ENCODE results near the gene MUC21.
"Not testable (repeated sequence)": the region's sequence is repeated elsewhere in the genome, so short reads cannot be mapped to it uniquely, and the experiment has no call there.

Gene MUC21

GRCh38 chr6:30966154-30966553 is 17.4 kb upstream of the MUC21 start:
- Histone ChIP-seq H4K91ac (ENCODE audit: low read depth, low read length) (no peak overlapping the region), H2BK12ac (ENCODE audit: low read length) (no peak overlapping the region), H3K23ac (ENCODE audit: low read length) (no peak overlapping the region), H3K9me3 (ENCODE audit: insufficient read depth, low read depth, low read length) (peaks cover 5% of the 10 kb centered on the region), H3K4ac (ENCODE audit: low read depth, low read length) (no peak overlapping the region), H4K8ac (ENCODE audit: low read depth, low read length) (no peak overlapping the region), H3K79me1 (ENCODE audit: low read length) (no peaks in the 10 kb centered on the region), H3K4me1 (ENCODE audit: control insufficient read depth in 1 of 2, insufficient read depth in 2 of 2, low read length in 2 of 2) (no peaks in the 10 kb centered on the region), H3K36me3 (ENCODE audit: control insufficient read depth in 1 of 2, insufficient read depth in 2 of 2, low read length in 2 of 2) (no peaks in the 10 kb centered on the region), H3K27ac (ENCODE audit: low read depth, low read length) (no peak overlapping the region), H3K27me3 (ENCODE audit: insufficient read depth, low read length) (no peaks in the 10 kb centered on the region), H3K4me2 (ENCODE audit: low read length) (no peak overlapping the region), H2AK5ac (ENCODE audit: low read length) (no peak overlapping the region), H2BK5ac (ENCODE audit: low read depth, low read length, poor library complexity) (no peak overlapping the region), H3K18ac (ENCODE audit: low read length) (no peak overlapping the region), H2AFZ (ENCODE audit: insufficient read depth, low read length, poor library complexity) (no peak overlapping the region), H3K9ac (ENCODE audit: low read length) (no peak overlapping the region), H3K4me3 (ENCODE audit: low read depth, low read length) (no peak overlapping the region), H3K14ac (ENCODE audit: low read length) (no peak overlapping the region), H2BK120ac (ENCODE audit: insufficient read depth, low read length, poor library complexity) (no peak overlapping the region), H3K79me2 (ENCODE audit: control insufficient read depth, insufficient read depth, low read length, poor library complexity) (no peaks in the 10 kb centered on the region), H4K12ac (ENCODE audit: low read depth, low read length) (no peak overlapping the region)
- no peak for DNase-seq
- WGBS (ENCODE audit: extremely low coverage, insufficient coverage, insufficient read length) = no CpG with 5 or more reads among the region's 3 CpGs

- H4K91ac ChIP-seq (ENCODE audit: low read depth, low read length); H3K36me3 ChIP-seq (ENCODE audit: control insufficient read depth in 1 of 2, insufficient read depth in 2 of 2, low read length in 2 of 2); H3K79me2 ChIP-seq (ENCODE audit: control insufficient read depth, insufficient read depth, low read length, poor library complexity); H3K18ac ChIP-seq (ENCODE audit: low read length); H3K23ac ChIP-seq (ENCODE audit: low read length); H3K4me1 ChIP-seq (ENCODE audit: control insufficient read depth in 1 of 2, insufficient read depth in 2 of 2, low read length in 2 of 2); H3K4me3 ChIP-seq (ENCODE audit: low read depth, low read length); H3K27ac ChIP-seq (ENCODE audit: low read depth, low read length); H3K9me3 ChIP-seq (ENCODE audit: insufficient read depth, low read depth, low read length); H4K8ac ChIP-seq (ENCODE audit: low read depth, low read length); H4K12ac ChIP-seq (ENCODE audit: low read depth, low read length); H2AFZ ChIP-seq (ENCODE audit: insufficient read depth, low read length, poor library complexity); H3K4ac ChIP-seq (ENCODE audit: low read depth, low read length); H2AK5ac ChIP-seq (ENCODE audit: low read length); H3K9ac ChIP-seq (ENCODE audit: low read length); H2BK120ac ChIP-seq (ENCODE audit: insufficient read depth, low read length, poor library complexity); H2BK5ac ChIP-seq (ENCODE audit: low read depth, low read length, poor library complexity); H3K27me3 ChIP-seq (ENCODE audit: insufficient read depth, low read length); H3K79me1 ChIP-seq (ENCODE audit: low read length); H2BK12ac ChIP-seq (ENCODE audit: low read length); H3K14ac ChIP-seq (ENCODE audit: low read length); H3K4me2 ChIP-seq (ENCODE audit: low read length): not testable (repeated sequence)
- peak in 1 of 2 donors; percentile 7 for DNase-seq
- WGBS (ENCODE audit: extremely low coverage, insufficient coverage, insufficient read length) = no CpG with 5 or more reads among the region's 6 CpGs
These were observed 14.3 kb upstream of the MUC21 start for GRCh38 chr6:30969171-30969570.

GRCh38 chr6:30970946-30971345 is 12.6 kb upstream of the MUC21 start:
- Histone ChIP-seq H4K8ac (ENCODE audit: low read depth, low read length) (no peak overlapping the region), H3K79me2 (ENCODE audit: control insufficient read depth, insufficient read depth, low read length, poor library complexity) (no peaks in the 10 kb centered on the region), H3K4ac (ENCODE audit: low read depth, low read length) (no peak overlapping the region), H4K12ac (ENCODE audit: low read depth, low read length) (no peak overlapping the region), H3K4me1 (ENCODE audit: control insufficient read depth in 1 of 2, insufficient read depth in 2 of 2, low read length in 2 of 2) (no peaks in the 10 kb centered on the region), H4K91ac (ENCODE audit: low read depth, low read length) (no peak overlapping the region), H3K14ac (ENCODE audit: low read length) (no peak overlapping the region), H3K27ac (ENCODE audit: low read depth, low read length) (no peak overlapping the region), H3K23ac (ENCODE audit: low read length) (no peak overlapping the region), H3K4me2 (ENCODE audit: low read length) (no peak overlapping the region), H3K79me1 (ENCODE audit: low read length) (no peaks in the 10 kb centered on the region), H3K27me3 (ENCODE audit: insufficient read depth, low read length) (no peaks in the 10 kb centered on the region), H3K4me3 (ENCODE audit: low read depth, low read length) (no peak overlapping the region), H2BK120ac (ENCODE audit: insufficient read depth, low read length, poor library complexity) (no peak overlapping the region), H3K9ac (ENCODE audit: low read length) (no peak overlapping the region), H2BK5ac (ENCODE audit: low read depth, low read length, poor library complexity) (no peak overlapping the region), H2AK5ac (ENCODE audit: low read length) (no peak overlapping the region), H2BK12ac (ENCODE audit: low read length) (no peak overlapping the region), H2AFZ (ENCODE audit: insufficient read depth, low read length, poor library complexity) (no peak overlapping the region), H3K9me3 (ENCODE audit: insufficient read depth, low read depth, low read length) (peaks cover 2% of the 10 kb centered on the region), H3K36me3 (ENCODE audit: control insufficient read depth in 1 of 2, insufficient read depth in 2 of 2, low read length in 2 of 2) (no peaks in the 10 kb centered on the region), H3K18ac (ENCODE audit: low read length) (no peak overlapping the region)
- no peak for DNase-seq
- WGBS (ENCODE audit: extremely low coverage, insufficient coverage, insufficient read length) = no CpG with 5 or more reads among the region's 5 CpGs

GRCh38 chr6:30972816-30973215 is 10.7 kb upstream of the MUC21 start:
- no peak overlapping the region for H2BK120ac ChIP-seq (ENCODE audit: insufficient read depth, low read length, poor library complexity)
- H3K9ac ChIP-seq (ENCODE audit: low read length) = no peak overlapping the region

More at GRCh38 chr6:30972816-30973215, 10.7 kb upstream of the MUC21 start:
- H3K4ac ChIP-seq (ENCODE audit: low read depth, low read length) = no peak overlapping the region
- no peak overlapping the region for H2AFZ ChIP-seq (ENCODE audit: insufficient read depth, low read length, poor library complexity)
- H3K4me1 ChIP-seq (ENCODE audit: control insufficient read depth in 1 of 2, insufficient read depth in 2 of 2, low read length in 2 of 2) = no peaks in the 10 kb centered on the region
- peak in 1 of 2 donors; percentile 10 for DNase-seq
- H3K79me2 ChIP-seq (ENCODE audit: control insufficient read depth, insufficient read depth, low read length, poor library complexity) = no peaks in the 10 kb centered on the region
- no peak overlapping the region for H3K14ac ChIP-seq (ENCODE audit: low read length)
- no peak overlapping the region for H3K27ac ChIP-seq (ENCODE audit: low read depth, low read length)
- H3K36me3 ChIP-seq (ENCODE audit: control insufficient read depth in 1 of 2, insufficient read depth in 2 of 2, low read length in 2 of 2) = no peaks in the 10 kb centered on the region
- peaks cover 2% of the 10 kb centered on the region for H3K9me3 ChIP-seq (ENCODE audit: insufficient read depth, low read depth, low read length)
- no peak overlapping the region for H4K8ac ChIP-seq (ENCODE audit: low read depth, low read length)
- no peak overlapping the region for H3K4me2 ChIP-seq (ENCODE audit: low read length)
- H3K18ac ChIP-seq (ENCODE audit: low read length) = no peak overlapping the region
- no CpG with 5 or more reads among the region's 4 CpGs for WGBS (ENCODE audit: extremely low coverage, insufficient coverage, insufficient read length)
- H4K91ac ChIP-seq (ENCODE audit: low read depth, low read length) = no peak overlapping the region
- H3K27me3 ChIP-seq (ENCODE audit: insufficient read depth, low read length) = no peaks in the 10 kb centered on the region
- no peak overlapping the region for H4K12ac ChIP-seq (ENCODE audit: low read depth, low read length)
- H2BK12ac ChIP-seq (ENCODE audit: low read length) = no peak overlapping the region
- H3K79me1 ChIP-seq (ENCODE audit: low read length) = no peaks in the 10 kb centered on the region
- no peak overlapping the region for H2BK5ac ChIP-seq (ENCODE audit: low read depth, low read length, poor library complexity)
- H3K23ac ChIP-seq (ENCODE audit: low read length) = no peak overlapping the region
- H3K4me3 ChIP-seq (ENCODE audit: low read depth, low read length) = no peak overlapping the region
- no peak overlapping the region for H2AK5ac ChIP-seq (ENCODE audit: low read length)
